TTC549 (cell line): ENCODE measurements around the gene SMARCE1.

Source experiments
- FAIRE-seq: peaks from 2 replicates; lab custom pipeline; 2012; peaks lifted over from hg19 to GRCh38; lab: Jason Lieb, UNC

The SMARCE1 gene

GRCh38 chr17:40579471-40579870, 68.1 kb downstream of the SMARCE1 start:
- no peak for FAIRE-seq

GRCh38 chr17:40577611-40578065, 70.0 kb downstream of the SMARCE1 start:
- FAIRE-seq, result no peak

GRCh38 chr17:40576113-40576740, 71.4 kb downstream of the SMARCE1 start:
- FAIRE-seq, result no peak
